Measurements from ENCODE around the gene WDPCP. TPM values are rescaled to one million over a fixed set of nuclear protein-coding genes. Genes with fewer than 3 reads are reported as not detected.
"Not testable (repeated sequence)": the region's sequence is repeated elsewhere in the genome, so short reads cannot be mapped to it uniquely, and the experiment has no call there.

WDPCP gene, protein sequence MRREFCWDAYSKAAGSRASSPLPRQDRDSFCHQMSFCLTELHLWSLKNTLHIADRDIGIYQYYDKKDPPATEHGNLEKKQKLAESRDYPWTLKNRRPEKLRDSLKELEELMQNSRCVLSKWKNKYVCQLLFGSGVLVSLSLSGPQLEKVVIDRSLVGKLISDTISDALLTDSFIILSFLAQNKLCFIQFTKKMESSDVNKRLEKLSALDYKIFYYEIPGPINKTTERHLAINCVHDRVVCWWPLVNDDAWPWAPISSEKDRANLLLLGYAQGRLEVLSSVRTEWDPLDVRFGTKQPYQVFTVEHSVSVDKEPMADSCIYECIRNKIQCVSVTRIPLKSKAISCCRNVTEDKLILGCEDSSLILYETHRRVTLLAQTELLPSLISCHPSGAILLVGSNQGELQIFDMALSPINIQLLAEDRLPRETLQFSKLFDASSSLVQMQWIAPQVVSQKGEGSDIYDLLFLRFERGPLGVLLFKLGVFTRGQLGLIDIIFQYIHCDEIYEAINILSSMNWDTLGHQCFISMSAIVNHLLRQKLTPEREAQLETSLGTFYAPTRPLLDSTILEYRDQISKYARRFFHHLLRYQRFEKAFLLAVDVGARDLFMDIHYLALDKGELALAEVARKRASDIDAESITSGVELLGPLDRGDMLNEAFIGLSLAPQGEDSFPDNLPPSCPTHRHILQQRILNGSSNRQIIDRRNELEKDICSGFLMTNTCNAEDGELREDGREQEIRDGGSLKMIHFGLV
- 10 to 100 TPM in 2 of 10 donors, 1 to 10 TPM in 8; 6.6 to 11.9 (median 8.3) TPM for polyA plus RNA-seq (ENCODE audit: insufficient read length in 10 of 10)
- long read RNA-seq, donor 1: 0 reads
- long read RNA-seq, donor 2, partial matches to known transcripts: 662 of 662 reads
- long read RNA-seq, donor 2, other reads (novel, unspliced or antisense): 0 of 662 reads
- long read RNA-seq, donor 3: 0 reads
- long read RNA-seq, donor 4, partial matches to known transcripts: 410 of 416 reads
- long read RNA-seq, donor 4, other reads (novel, unspliced or antisense): 5 of 416 reads
- long read RNA-seq, donor 5, full-length matches to known transcripts: 1 of 621 reads
- long read RNA-seq, donor 5, partial matches to known transcripts: 415 of 621 reads
- long read RNA-seq, donor 5, other reads (novel, unspliced or antisense): 205 of 621 reads
- long read RNA-seq, donor 6, full-length matches to known transcripts: 1 of 815 reads
- long read RNA-seq, donor 6, partial matches to known transcripts: 426 of 815 reads
- long read RNA-seq, donor 6, other reads (novel, unspliced or antisense): 388 of 815 reads
- long read RNA-seq, donor 7, full-length matches to known transcripts: 2 of 2 reads
- long read RNA-seq, donor 7, partial matches to known transcripts: 0 of 2 reads
- long read RNA-seq, donor 7, other reads (novel, unspliced or antisense): 0 of 2 reads
- long read RNA-seq, donor 8, partial matches to known transcripts: 202 of 233 reads
- long read RNA-seq, donor 8, other reads (novel, unspliced or antisense): 31 of 233 reads
- long read RNA-seq, donor 9: 0 reads

DNA sequence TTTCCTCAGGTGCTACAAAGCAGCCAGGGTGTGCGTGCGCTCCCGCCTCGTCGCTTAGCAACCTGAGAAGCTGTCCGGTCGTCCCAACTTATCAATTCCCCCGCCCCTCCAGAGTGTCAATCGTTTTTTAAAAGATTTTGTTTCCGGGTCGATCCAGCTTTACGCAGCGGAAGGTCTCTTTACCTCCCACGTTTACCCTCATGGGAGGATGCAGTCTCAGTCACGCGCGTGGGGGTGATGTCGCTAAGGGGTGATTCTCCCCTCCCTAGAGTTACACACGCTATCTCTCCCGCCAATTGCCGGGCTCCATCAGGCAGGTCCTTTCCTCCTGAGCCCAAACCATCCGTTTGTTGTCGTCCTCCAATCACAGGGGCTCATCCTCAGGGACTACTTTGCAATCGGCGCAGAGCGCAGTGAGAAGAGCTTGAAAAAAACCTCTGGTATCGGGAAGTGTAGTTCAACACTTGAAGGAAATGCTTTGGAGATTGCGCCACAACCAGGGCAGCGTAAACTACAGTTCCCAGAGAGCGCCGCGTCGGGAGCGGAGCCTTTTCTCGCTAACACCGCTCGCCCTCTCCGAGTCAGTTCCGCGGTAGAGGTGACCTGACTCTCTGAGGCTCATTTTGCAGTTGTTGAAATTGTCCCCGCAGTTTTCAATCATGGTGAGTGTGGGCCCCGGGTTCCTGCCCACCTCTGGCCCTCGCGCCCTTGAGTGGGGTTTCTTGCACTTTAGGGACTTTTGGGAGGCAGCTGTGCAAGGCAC is at the start of gene WDPCP, which contains the start of gene MDH1:
WDPCP (minus strand) TSS at position 93 of the 763 bp plus-strand sequence. CDS start 206 bp downstream, outside the sequence.
MDH1 (plus strand) TSS at position 579 of the 763 bp plus-strand sequence; CDS start at position 660, 81 bp downstream.
- DNase-seq: peak; percentile 98 to 100 (median 99)

DNA sequence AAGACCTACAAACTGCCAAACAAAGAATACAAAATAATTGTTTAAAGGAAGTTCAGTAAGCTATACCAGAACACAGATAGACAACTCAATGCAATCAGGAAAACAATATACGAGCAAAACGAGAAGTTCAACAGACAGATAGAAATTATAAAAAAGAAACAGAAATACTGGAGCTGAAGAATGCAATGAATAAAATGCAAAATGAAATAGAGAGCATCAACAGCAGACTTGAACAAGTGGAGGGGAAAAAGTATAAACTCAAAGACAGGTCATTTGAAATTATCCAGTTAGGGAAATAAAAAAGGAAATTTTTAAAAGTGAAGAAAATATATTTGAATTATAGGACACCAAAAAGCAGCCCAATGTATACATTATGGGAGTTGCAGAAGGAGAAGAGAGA is 44.1 kb upstream of the WDPCP start:
- DNase-seq: no peak

DNA sequence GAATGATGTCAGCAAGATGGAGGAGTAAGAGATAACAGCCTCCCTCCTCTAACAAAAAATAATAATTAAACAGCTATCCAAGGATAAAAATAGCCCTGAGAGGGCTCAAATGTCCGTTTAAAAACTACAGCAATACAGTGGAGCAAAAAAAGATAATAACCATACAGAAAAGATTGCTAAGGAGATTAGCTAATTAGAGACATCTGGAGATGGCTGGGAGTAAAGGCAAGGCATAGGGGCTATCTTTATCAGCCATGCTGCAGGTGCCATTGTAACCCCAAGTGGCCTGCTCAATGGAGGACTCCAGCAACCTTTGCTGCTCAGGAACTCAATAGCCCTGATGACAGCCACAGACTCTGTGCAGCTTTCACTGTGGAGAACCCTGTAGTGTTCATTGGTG is 43.2 kb upstream of the WDPCP start:
- DNase-seq: no peak

DNA sequence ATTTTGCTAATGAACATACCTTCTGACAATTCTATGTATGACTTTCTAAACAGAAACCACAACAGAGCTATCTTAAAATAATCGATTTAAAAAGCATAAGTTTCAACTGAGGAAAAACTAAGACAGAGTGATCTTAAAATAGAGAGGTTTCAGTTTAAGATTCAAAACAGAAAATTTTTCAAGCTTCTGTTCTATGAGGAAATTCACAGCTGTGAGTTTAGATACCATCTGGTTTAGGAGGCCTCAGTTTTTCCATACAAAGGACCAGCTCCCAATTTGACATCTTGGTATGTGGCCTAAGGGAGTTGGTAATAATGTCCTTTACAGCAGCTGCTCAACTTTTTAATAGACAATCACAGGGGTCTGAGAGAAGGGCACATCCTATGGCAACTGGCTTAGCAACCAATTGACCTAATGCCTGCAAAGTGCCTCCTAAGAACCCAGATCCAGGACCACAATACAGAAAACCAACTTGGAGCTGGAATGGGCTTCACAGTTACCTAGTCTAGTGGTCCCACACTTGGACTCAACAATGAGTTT is 40.2 kb upstream of the WDPCP start:
- no peak for DNase-seq

DNA sequence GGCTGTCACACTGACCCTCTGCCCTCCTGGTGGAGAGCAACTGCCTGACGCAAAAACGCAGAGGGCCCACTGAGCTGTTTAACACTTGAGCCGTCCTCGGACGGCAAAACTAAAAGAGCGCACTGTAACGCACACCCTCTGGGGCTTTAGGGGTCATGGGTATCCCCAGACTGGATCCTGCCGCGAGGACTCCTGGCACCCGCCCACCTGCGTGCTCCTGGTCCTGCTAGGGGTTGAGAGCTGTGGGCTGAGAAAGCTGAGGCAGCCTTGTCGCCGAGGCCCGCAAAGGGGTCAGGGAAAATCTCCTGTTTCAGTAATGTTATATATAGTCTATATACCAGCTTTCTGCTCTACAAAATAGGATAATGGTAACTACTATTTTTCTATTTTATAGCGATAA is 39.6 kb upstream of the WDPCP start:
- no peak for DNase-seq

DNA sequence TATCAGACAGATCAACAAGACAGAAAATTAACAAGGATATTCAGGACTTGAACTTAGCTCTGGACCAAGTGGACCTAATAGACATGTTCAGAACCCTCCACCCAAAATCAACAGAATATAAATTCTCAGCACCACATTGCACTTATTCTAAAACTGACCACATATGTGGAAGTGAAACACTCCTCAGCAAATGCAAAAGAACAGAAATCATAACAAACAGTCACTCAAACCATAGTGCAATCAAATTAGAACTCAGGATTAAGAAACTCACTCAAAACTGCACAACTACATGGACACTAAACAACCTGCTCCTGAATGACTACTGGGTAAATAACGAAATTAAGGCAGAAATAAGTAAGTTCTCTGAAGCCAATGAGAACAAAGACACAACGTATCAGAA is 35.5 kb upstream of the WDPCP start:
- not testable (repeated sequence) for DNase-seq

DNA sequence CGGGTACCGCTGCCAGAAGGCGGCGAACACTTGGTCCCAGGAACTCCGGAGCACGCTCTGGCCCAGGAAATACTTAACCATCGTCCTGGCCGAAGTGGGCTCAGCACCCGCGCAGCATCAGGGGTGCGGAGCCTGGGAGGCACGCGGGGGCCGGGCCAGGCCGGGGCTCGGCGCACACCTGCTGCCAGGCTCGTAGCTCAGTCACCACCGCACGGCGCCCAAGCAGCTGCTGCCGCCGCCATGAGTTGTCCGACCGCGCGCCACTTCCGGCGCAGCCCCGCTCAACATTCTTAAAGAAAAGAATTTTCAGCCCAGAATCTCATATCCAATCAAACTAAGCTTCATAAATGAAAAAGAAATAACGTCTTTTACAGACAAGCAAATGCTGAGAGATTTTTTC is 34.5 kb upstream of the WDPCP start:
- no peak for DNase-seq

DNA sequence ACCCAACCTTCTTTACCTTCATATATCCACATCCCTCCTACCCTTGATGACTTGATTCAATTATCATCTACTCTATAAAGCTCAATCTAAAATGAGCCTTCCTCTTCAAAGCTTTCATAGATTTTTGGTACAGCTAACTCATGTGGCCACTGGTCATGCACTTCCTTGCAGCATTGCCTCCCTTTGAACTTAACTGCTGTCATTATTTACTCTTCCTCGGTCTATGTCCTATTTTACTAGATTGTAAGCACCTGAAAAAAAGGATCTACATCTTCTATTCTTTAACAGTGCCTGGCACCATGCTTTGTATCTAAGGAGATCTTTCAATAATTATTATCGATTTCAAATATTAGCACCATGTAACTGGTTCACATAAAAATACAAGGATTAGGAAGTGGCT is 31.1 kb upstream of the WDPCP start:
- DNase-seq: no peak

DNA sequence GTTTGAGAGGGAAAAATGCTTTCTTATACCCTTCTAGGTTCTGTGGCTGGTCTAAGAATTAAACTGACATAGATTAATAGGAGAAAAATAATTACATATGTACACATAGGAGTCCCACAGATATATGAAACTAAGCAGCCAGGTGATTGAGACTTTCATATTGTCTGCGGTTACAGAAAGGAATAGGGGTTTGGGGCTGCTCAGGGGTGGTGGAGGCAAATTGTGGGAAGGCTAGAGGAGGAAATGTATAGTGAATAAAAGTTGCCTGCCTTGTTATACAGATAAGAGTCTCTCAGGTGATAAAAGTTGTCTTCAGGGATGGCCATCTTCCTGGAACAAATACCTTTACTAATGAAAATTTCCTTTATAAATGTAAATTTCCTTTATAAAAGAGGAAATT is 29.1 kb upstream of the WDPCP start:
- no peak for DNase-seq

DNA sequence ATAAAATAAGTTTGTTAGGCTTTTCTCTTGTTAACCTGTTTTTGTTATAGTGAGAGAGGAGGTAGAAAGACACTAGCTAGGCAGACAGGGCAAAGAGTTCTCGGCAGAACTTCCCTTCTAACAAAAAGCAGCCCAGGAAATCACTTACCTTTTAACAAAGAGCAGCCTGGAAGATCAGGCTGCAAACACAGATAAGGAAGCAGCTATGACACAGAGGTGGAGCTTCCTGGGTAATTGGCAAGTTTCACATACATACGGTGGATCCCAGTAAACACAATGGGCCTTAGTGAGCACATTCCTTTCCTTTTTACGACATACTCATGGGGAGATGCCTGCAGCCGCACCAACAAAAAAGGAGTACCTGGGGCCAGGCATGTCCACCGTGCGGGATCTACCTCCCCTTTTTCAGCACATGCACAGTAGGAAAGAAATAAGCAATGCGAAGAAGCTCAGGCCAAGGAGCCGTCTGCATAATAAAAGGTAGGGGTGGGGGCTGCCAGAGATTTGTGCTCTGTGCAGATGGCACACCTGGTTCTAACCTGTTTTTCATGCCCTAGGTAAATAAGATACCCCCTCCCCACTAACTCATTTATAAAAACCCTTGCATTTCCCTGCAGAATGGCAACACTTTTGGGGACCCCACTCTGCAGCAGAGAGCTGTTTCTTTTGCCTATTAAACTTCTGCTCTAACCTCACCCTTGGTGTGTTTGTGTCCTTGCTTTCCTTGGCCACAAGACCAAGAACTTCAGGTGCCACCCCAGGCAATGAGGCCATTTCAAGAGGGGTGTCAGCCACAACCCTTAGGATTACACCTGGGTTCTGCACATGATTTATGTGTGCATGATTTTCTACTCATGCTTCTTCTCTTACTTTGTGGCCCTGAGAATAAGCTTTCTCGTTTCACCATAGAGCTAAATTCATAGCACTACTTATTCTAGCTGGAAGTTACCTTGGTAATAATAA is 27.0 kb upstream of the WDPCP start:
- no peak for DNase-seq

DNA sequence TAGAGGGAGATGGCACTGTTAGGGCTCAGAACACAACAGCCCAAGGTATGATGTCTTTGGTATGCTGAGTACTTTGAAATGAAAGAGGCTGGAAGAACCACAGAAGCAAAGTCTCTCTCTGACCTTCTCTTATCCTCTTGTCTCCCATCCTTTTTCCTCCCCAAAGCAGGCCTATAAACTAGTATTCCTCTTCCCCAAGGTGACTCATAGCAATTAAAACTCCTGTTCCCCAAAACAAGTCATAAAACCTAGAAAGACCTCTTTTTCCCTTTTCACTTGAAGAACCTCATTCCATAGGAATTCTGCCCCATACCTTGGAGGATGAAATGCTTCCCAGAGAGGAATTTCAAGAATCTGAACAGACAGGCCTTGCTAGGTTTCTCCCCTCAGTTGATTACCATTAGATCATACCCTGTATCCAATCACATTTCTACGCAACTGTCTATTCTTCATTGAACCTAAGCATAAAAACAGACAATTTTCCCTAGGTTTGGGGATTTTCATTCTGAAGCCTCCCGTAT is 26.2 kb upstream of the WDPCP start:
- peak in 1 of 3 donors; percentile 72 for DNase-seq

DNA sequence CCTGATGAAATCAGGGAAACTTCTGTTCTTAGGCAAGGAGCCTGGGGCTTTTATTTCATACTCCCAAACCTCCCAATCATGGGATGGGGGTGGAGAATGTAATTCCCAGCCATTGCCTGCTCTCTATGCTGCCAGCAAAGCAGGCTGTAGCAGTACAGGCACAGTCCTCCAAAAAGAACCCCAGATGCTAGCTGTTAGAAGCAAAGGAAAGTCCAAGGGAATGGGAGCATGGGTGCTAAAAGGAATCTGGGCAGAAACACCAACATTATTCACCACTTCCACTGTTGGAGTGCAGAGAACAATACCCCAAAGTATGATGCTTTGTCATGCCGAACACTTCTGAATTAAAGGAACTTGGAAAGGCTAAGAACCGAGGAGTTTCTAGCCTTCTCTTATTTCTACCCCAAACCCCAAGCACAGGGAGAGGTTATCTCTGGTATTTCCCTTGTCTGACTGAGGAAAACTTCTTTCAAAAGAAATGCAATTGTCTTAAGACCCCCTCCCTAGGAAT is 25.2 kb upstream of the WDPCP start:
- DNase-seq: no peak

DNA sequence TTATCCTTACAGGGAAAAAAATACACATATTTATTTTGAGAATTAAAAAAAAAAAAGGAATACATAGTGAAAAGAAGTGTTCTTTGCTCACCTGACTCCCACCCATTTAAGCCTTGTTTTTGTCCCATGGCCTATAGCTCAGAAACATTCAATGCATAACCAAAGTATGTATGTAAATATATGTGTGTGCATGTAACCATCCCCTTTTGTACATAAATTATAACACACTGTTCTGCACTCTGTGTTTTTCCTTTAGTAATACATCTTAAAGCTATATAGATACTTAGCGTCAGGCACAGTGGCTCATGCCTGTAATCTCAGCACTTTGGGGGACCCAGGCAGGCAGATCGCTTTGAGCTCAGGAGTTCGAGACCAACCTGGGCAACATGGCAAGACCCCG is 22.2 kb upstream of the WDPCP start:
- DNase-seq: no peak

DNA sequence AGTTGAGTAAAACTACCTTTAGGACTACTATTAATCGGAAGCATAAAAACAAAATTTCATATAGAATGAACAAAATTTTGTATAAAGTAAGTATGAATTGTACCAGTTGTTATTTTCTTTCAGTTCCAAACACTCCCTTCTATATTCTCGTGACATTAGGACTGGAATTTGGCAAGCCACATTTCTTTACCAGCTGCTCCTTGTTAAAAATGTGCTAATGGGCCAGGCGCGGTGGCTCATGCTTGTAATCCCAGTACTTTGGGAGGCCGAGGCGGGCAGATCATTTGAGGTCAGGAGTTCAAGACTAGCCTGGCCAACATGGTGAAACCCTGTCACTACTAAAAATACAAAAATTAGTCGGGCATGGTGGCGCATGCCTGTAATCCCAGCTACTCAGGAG is 20.6 kb upstream of the WDPCP start:
- not testable (repeated sequence) for DNase-seq

DNA sequence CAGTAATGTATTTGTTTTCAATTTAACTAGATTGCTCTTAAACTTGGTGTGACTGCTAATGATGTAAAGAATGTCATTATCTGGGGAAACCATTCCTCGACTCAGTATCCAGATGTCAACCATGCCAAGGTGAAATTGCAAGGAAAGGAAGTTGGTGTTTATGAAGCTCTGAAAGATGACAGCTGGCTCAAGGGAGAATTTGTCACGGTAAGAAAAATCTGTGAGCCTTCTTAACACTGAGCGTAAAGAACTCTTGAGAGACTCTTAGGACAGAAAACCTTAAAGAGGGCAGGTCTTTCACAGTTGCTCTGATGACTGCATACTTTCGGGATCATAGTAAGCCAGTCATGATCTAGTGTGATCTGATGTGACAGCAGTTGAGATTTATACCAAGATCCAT is 16.4 kb upstream of the WDPCP start:
- no peak for DNase-seq

DNA sequence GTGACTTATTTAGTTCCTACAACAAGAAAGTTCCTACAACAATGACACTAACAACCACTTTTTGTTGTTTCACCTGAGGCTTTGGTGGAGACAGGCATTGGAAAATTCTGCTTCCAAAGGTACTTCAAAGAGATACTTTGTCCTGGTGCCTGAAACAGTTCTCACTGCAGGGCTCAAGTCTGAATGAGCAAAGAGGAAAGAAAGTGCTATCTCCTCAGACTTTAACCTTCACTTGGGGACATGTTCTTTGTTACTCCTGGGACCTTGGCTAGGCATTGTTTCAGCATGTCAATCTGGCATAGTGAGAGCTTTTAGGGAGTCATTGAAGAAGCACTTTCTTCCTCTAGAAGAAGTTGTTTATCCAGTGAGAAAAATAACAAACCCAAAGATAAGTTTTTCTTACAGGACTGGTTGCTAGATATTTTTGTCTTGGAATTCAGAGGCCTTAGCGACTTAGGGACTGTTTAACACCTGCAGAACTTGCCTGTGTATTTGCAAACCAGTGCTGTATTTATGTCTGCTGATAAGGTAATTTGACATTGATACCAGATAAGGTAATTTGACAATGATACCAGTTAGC is 12.7 kb upstream of the WDPCP start:
- DNase-seq: no peak

DNA sequence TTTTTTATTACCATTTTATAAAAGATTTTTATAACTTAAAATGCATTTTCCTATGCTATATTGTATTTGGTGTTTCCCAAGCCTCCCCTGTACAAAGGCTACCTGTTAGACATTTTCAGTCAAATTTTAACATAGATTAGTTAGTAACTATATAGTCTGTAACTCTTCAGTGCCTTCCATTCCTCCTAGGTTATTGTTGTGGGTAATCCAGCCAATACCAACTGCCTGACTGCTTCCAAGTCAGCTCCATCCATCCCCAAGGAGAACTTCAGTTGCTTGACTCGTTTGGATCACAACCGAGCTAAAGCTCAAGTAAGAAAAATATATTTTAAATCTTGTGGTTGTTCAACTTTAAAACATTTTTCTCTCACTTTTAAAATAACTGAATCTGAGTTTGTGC is 10.7 kb upstream of the WDPCP start:
- no peak for DNase-seq

DNA sequence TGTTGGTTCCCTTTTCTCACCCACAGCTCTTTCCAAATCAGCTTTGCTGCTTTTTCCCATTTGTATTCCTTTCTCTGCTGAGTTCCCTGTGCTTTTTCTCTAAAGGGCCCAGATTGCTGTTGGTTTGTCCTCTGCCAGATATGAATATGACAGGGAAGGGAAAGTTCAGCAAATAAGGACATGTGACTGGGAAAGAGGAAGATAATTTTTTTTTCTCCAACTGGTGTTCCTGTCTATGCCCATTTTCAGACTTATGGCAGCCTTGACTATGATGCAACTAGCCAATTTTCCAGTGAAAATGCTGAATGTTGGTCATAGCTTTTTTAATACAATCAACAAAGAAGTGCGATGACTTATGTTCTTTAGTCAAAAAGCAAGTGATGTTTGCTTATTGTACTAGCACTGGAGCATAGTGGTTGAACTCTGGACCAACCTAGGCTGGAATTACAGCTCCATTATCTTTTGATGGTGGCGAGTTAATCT is 8.2 kb upstream of the WDPCP start:
- no peak for DNase-seq
